Nephron progenitor cell (in vitro differentiated cells): ENCODE data around the gene SLC23A3.
A peak's percentile ranks its signal among the peaks of the same experiment; 100 is the strongest.

Experiments
- DNase-seq: peaks from one replicate; pipeline ENCODE4 v3.0.0; 2021
- H3K27ac Mint-ChIP-seq: 2 replicates; pipeline ENCODE4 v1.8.0; 2021; ENCODE audit warnings: mild to moderate bottlenecking, moderate library complexity, mixed read lengths
- H3K27me3 Mint-ChIP-seq: 2 replicates; pipeline ENCODE4 v1.8.0; 2021; ENCODE audit warnings: mild to moderate bottlenecking, low read depth, mixed read lengths; ENCODE audit not compliant: poor library complexity
- H3K36me3 Mint-ChIP-seq: 2 replicates; pipeline ENCODE4 v1.8.0; 2021; ENCODE audit warnings: low read depth, mixed read lengths
- H3K4me1 Mint-ChIP-seq: 2 replicates; pipeline ENCODE4 v1.8.0; 2021; ENCODE audit warnings: mixed read lengths
- H3K4me3 Mint-ChIP-seq: 2 replicates; pipeline ENCODE4 v1.8.0; 2021; ENCODE audit warnings: mild to moderate bottlenecking, moderate library complexity, mixed read lengths
- H3K9me3 Mint-ChIP-seq: 2 replicates; pipeline ENCODE4 v1.8.0; 2021; ENCODE audit warnings: mild to moderate bottlenecking, moderate library complexity, mixed read lengths
- CTCF ChIP-seq: fragments of 200-600 bp; sonication (generic); IDR thresholded peaks from 2 replicates; pipeline ENCODE4 v1.5.0; 2021; ENCODE audit warnings: antibody characterized with exemption

Gene SLC23A3

GRCh38 chr2:219119422-219120043, 50.3 kb downstream of the SLC23A3 start:
- H3K4me1 Mint-ChIP-seq = peaks cover 45% of the 10 kb centered on the region
- H3K9me3 Mint-ChIP-seq = no peaks in the 10 kb centered on the region
- H3K27me3 Mint-ChIP-seq = peaks cover 14% of the 10 kb centered on the region
- peak; percentile 81 for DNase-seq
- no peak overlapping the region for H3K4me3 Mint-ChIP-seq
- TF ChIP-seq CTCF = peak; percentile 65
- H3K27ac Mint-ChIP-seq = no peak overlapping the region
- no peaks in the 10 kb centered on the region for H3K36me3 Mint-ChIP-seq

GRCh38 chr2:219118504-219118903, 51.3 kb downstream of the SLC23A3 start:
- H3K27me3 Mint-ChIP-seq = peaks cover 16% of the 10 kb centered on the region
- H3K36me3 Mint-ChIP-seq = no peaks in the 10 kb centered on the region
- no peaks in the 10 kb centered on the region for H3K9me3 Mint-ChIP-seq
- no peak overlapping the region for H3K27ac Mint-ChIP-seq
- H3K4me1 Mint-ChIP-seq = peaks cover 49% of the 10 kb centered on the region
- H3K4me3 Mint-ChIP-seq = no peak overlapping the region
- DNase-seq = no peak
- no peak for TF ChIP-seq CTCF

GRCh38 chr2:219116776-219117646, 52.8 kb downstream of the SLC23A3 start:
- peaks cover 16% of the 10 kb centered on the region for H3K27me3 Mint-ChIP-seq
- H3K4me1 Mint-ChIP-seq = peaks cover 49% of the 10 kb centered on the region
- H3K4me3 Mint-ChIP-seq = no peak overlapping the region
- no peaks in the 10 kb centered on the region for H3K36me3 Mint-ChIP-seq
- no peak for DNase-seq
- H3K27ac Mint-ChIP-seq = no peak overlapping the region
- no peaks in the 10 kb centered on the region for H3K9me3 Mint-ChIP-seq
- no peak for TF ChIP-seq CTCF

GRCh38 chr2:219112651-219113338, 57.0 kb downstream of the SLC23A3 start:
- H3K4me1 Mint-ChIP-seq = peaks cover 40% of the 10 kb centered on the region
- no peak overlapping the region for H3K4me3 Mint-ChIP-seq
- no peak for TF ChIP-seq CTCF
- no peaks in the 10 kb centered on the region for H3K36me3 Mint-ChIP-seq
- no peak for DNase-seq
- H3K27me3 Mint-ChIP-seq = peaks cover 12% of the 10 kb centered on the region
- no peak overlapping the region for H3K27ac Mint-ChIP-seq
- no peaks in the 10 kb centered on the region for H3K9me3 Mint-ChIP-seq

GRCh38 chr2:219112062-219112406, 57.8 kb downstream of the SLC23A3 start:
- H3K27ac Mint-ChIP-seq = no peak overlapping the region
- peaks cover 12% of the 10 kb centered on the region for H3K27me3 Mint-ChIP-seq
- H3K36me3 Mint-ChIP-seq = no peaks in the 10 kb centered on the region
- no peak for DNase-seq
- no peaks in the 10 kb centered on the region for H3K9me3 Mint-ChIP-seq
- H3K4me1 Mint-ChIP-seq = peaks cover 35% of the 10 kb centered on the region
- no peak for TF ChIP-seq CTCF
- no peak overlapping the region for H3K4me3 Mint-ChIP-seq
